H9 (cell line): Measurements from ENCODE around the gene NUTF2. TPM values are rescaled to one million over a fixed set of nuclear protein-coding genes. Genes with fewer than 3 reads are reported as not detected.

Experiments used
- DNase-seq: peaks from one replicate; pipeline ENCODE4 v3.0.0-alpha.2; 2017
- H2AFZ ChIP-seq: one replicate; pipeline ENCODE4 v1.6.1; 2013; ENCODE audit warnings: mild to moderate bottlenecking, low read length, control low read depth, moderate library complexity
- H2AK5ac ChIP-seq: 2 replicates; pipeline ENCODE4 v1.6.1; 2013; ENCODE audit warnings: low read length, control low read depth, mixed read lengths; ENCODE audit not compliant: insufficient read length
- H2BK120ac ChIP-seq: one replicate; pipeline ENCODE4 v1.6.1; 2013; ENCODE audit warnings: low read depth, mild to moderate bottlenecking, low read length, control low read depth, inconsistent platforms; ENCODE audit not compliant: poor library complexity, severe bottlenecking
- H2BK12ac ChIP-seq: 2 replicates; pipeline ENCODE4 v1.6.1; 2013; ENCODE audit warnings: low read length, control low read depth, mixed read lengths, low read depth; ENCODE audit not compliant: insufficient read length
- H2BK15ac ChIP-seq: 2 replicates; pipeline ENCODE4 v1.6.1; 2013; ENCODE audit warnings: low read depth, low read length, control low read depth
- H2BK20ac ChIP-seq: one replicate; pipeline ENCODE4 v1.6.1; 2013; ENCODE audit warnings: low read depth, mild to moderate bottlenecking, low read length, control low read depth, inconsistent platforms; ENCODE audit not compliant: poor library complexity, severe bottlenecking
- H2BK5ac ChIP-seq: 2 replicates; pipeline ENCODE4 v1.6.1; 2013; ENCODE audit warnings: low read length, control low read depth, mixed read lengths; ENCODE audit not compliant: insufficient read length
- H3K14ac ChIP-seq: 2 replicates; pipeline ENCODE4 v1.6.1; 2013; ENCODE audit warnings: low read length, control low read depth; ENCODE audit not compliant: insufficient read depth
- H3K18ac ChIP-seq: 2 replicates; pipeline ENCODE4 v1.6.1; 2013; ENCODE audit warnings: low read depth, mild to moderate bottlenecking, mixed read lengths, low read length, control low read depth; ENCODE audit not compliant: insufficient read length
- H3K23ac ChIP-seq: 2 replicates; pipeline ENCODE4 v1.6.1; 2013; ENCODE audit warnings: low read length, control low read depth, mixed read lengths, low read depth; ENCODE audit not compliant: insufficient read length
- H3K23me2 ChIP-seq: 2 replicates; pipeline ENCODE4 v1.6.1; 2013; ENCODE audit warnings: low read depth, mild to moderate bottlenecking, mixed read lengths, low read length, control low read depth; ENCODE audit not compliant: insufficient read length, poor library complexity, severe bottlenecking
- H3K27ac ChIP-seq: 2 replicates; pipeline ENCODE4 v1.5.1; 2013; ENCODE audit warnings: low read length, control low read depth, mixed read lengths, low read depth; ENCODE audit not compliant: insufficient read length
- H3K27me3 ChIP-seq: 2 replicates; pipeline ENCODE4 v1.6.1; 2013; ENCODE audit warnings: low read length, control low read depth, inconsistent platforms; ENCODE audit not compliant: insufficient read depth
- H3K4ac ChIP-seq: 2 replicates; pipeline ENCODE4 v1.6.1; 2013; ENCODE audit warnings: low read depth, mild to moderate bottlenecking, control low read depth, inconsistent platforms, low read length, moderate library complexity
- H3K4me1 ChIP-seq: 2 replicates; pipeline ENCODE4 v1.6.1; 2013; ENCODE audit warnings: low read length, control low read depth, inconsistent platforms; ENCODE audit not compliant: insufficient read depth
- H3K4me2 ChIP-seq: 2 replicates; pipeline ENCODE4 v1.6.1; 2013; ENCODE audit warnings: low read length, control low read depth, mixed read lengths; ENCODE audit not compliant: insufficient read length, insufficient read depth
- H3K56ac ChIP-seq: 2 replicates; pipeline ENCODE4 v1.6.1; 2013; ENCODE audit warnings: low read depth, mild to moderate bottlenecking, mixed read lengths, low read length, control low read depth; ENCODE audit not compliant: insufficient read length
- H3K79me1 ChIP-seq: 2 replicates; pipeline ENCODE4 v1.6.1; 2013; ENCODE audit warnings: low read depth, mild to moderate bottlenecking, moderate library complexity, low read length, control low read depth, inconsistent platforms; ENCODE audit not compliant: insufficient read depth, poor library complexity, severe bottlenecking
- H3K79me2 ChIP-seq: 2 replicates; pipeline ENCODE4 v1.6.1; 2013; ENCODE audit warnings: low read length, control low read depth, inconsistent platforms; ENCODE audit not compliant: insufficient read depth
- H3K9ac ChIP-seq: 2 replicates; pipeline ENCODE4 v1.6.1; 2013; ENCODE audit warnings: low read length, control low read depth, mixed read lengths; ENCODE audit not compliant: insufficient read length; ENCODE audit errors: extremely low read depth
- H3K9me3 ChIP-seq: one replicate; pipeline ENCODE4 v1.6.1; 2013; ENCODE audit warnings: low read depth, low read length, inconsistent platforms; ENCODE audit not compliant: control insufficient read depth
- H3T11ph ChIP-seq: one replicate; pipeline ENCODE4 v1.6.1; 2013; ENCODE audit warnings: mild to moderate bottlenecking, low read length, control low read depth, inconsistent platforms
- H4K20me1 ChIP-seq: one replicate; pipeline ENCODE4 v1.6.1; 2013; ENCODE audit not compliant: control insufficient read depth, insufficient read length, insufficient read depth
- H4K5ac ChIP-seq: 2 replicates; pipeline ENCODE4 v1.6.1; 2013; ENCODE audit warnings: low read depth, mild to moderate bottlenecking, mixed read lengths, low read length, control low read depth; ENCODE audit not compliant: insufficient read length
- H4K8ac ChIP-seq: replicated peaks from 2 replicates; pipeline ENCODE4 v1.6.1; 2013; ENCODE audit warnings: low read length, control low read depth, mixed read lengths, low read depth; ENCODE audit not compliant: insufficient read length
- H4K91ac ChIP-seq: 2 replicates; pipeline ENCODE4 v1.6.1; 2013; ENCODE audit warnings: low read depth, mild to moderate bottlenecking, moderate library complexity, mixed read lengths, low read length, control low read depth; ENCODE audit not compliant: insufficient read length
- H3K27ac Mint-ChIP-seq, 3 experiments: 2 replicates in 2 of 3; 3 replicates in 1 of 3; pipeline ENCODE4 v1.8.0; 2020 to 2021; ENCODE audit warnings: mixed read lengths in 3 of 3, mild to moderate bottlenecking in 1 of 3, moderate library complexity in 1 of 3
- H3K27me3 Mint-ChIP-seq: 2 replicates; pipeline ENCODE4 v1.8.0; 2021; ENCODE audit warnings: low read depth, mild to moderate bottlenecking, moderate library complexity, mixed read lengths
- H3K36me3 Mint-ChIP-seq, 3 experiments: 2 replicates in 2 of 3; 3 replicates in 1 of 3; pipeline ENCODE4 v1.8.0; 2020 to 2021; ENCODE audit warnings: low read depth in 3 of 3, mixed read lengths in 3 of 3; ENCODE audit not compliant: insufficient read depth in 1 of 3
- H3K4me1 Mint-ChIP-seq, 2 experiments: 2 replicates each; pipeline ENCODE4 v1.8.0; 2020; ENCODE audit warnings: mixed read lengths in 2 of 2
- H3K4me3 Mint-ChIP-seq, 2 experiments: 2 replicates in 1 of 2; 3 replicates in 1 of 2; pipeline ENCODE4 v1.8.0; 2020 to 2021; ENCODE audit warnings: mild to moderate bottlenecking in 2 of 2, mixed read lengths in 2 of 2, moderate library complexity in 1 of 2
- H3K9me3 Mint-ChIP-seq, 2 experiments: 2 replicates in 1 of 2; 3 replicates in 1 of 2; pipeline ENCODE4 v1.8.0; 2020; ENCODE audit warnings: mild to moderate bottlenecking in 2 of 2, mixed read lengths in 2 of 2, moderate library complexity in 1 of 2
- WGBS: extraction: QIAGEN DNeasy Blood & Tissue Kit; methylation state at CpG from one replicate; pipeline ENCODE4 v1.1.7; 2013; ENCODE audit warnings: missing lambda C conversion rate, low lambda C conversion rate, mixed read lengths; ENCODE audit not compliant: insufficient read length; ENCODE audit errors: extremely low coverage; 5-methylcytosine and 5-hydroxymethylcytosine counted together
- total RNA-seq: library from RNA; stranded (reverse); gene quantifications from 2 replicates; pipeline ENCODE4 v1.2.1, GENCODE V29; 2021
- TF ChIP-seq, protein P1 (sequence below): fragments of 200-600 bp; sonication (generic); conservative IDR thresholded peaks from 3 replicates; pipeline ENCODE4 v1.8.0; 2021; ENCODE audit warnings: antibody characterized with exemption, mild to moderate bottlenecking

The NUTF2 gene
- total RNA-seq, 1 experiment from 2014 or later, result 198 TPM

DNA sequence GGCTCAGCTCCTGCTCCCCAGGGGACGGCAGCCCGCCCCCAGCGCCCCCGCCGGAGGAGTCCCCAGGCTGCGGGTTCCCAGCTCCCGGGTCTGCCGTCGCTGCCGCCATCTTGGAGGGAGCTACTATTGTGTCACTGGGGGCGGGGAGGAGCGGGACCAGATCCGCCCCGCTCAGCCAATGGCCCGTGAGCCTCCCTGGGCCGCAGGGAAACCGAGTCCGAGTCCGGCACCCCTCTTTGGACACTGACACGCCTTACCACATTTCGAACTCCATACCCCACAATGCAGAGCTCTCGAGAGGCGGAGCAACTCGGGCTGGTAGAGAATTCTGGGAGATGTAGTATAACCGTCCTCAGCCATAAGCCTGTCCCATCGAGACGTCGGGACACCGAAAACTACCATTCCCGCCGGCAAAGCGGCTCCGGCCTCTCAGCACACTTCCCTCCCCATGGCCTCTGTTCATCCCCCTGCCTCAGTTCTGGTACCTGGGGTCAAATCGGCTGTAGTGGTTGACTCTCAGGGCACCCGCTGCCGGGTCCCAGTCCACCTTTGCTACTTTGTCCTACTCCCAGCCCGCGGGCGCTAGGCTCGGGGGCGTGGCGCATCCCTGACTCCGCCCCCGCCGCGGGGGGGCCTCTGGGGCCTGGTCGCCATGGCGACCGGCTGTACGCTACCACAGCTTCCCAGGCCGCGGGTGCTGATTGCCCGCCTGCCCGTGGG is 40.1 kb upstream of the NUTF2 start, which contains the start of the genes RANBP10 and TSNAXIP1:
TSS of gene RANBP10 (minus strand) at position 133 of the 720 bp plus-strand sequence. CDS start at position 109, 24 bp downstream.
TSS of gene TSNAXIP1 (plus strand) at position 462 of the 720 bp plus-strand sequence. CDS start 261 bp downstream, outside the sequence.
- peak within 1 kb of the TSS; percentile 80 for H3K9ac ChIP-seq
- Mint-ChIP-seq H3K4me3 (peak within 1 kb of the TSS; percentile 92 to 94), H3K27me3 (no peaks in the 10 kb centered on the region), H3K27ac (peak within 1 kb of the TSS; percentile 91 to 100 (median 99)), H3K9me3 (no peaks in the 10 kb centered on the region), H3K36me3 (peaks cover 11 to 32% (median 21%) of the 10 kb centered on the region in 3 experiments; a peak in 6 of 7 replicates), H3K4me1 (peaks cover 10 to 14% of the 10 kb centered on the region in 2 experiments)
- WGBS, result no CpG with 5 or more reads among the region's 54 CpGs
- H4K91ac ChIP-seq, result no peak within 1 kb of the TSS
- H2BK120ac ChIP-seq, result no peak within 1 kb of the TSS
- H2BK20ac ChIP-seq, result no peak within 1 kb of the TSS
- H4K20me1 ChIP-seq, result no peaks in the 10 kb centered on the region
- DNase-seq, result peak; percentile 99
- no peak within 1 kb of the TSS for H2BK5ac ChIP-seq
- no peak within 1 kb of the TSS for H2AK5ac ChIP-seq
- H3K27ac ChIP-seq, result no peak within 1 kb of the TSS
- peaks cover 2% of the 10 kb centered on the region; the same call in 1 of the 2 replicates for H3K79me2 ChIP-seq
- H4K5ac ChIP-seq, result no peak within 1 kb of the TSS
- no peak within 1 kb of the TSS for H3K4ac ChIP-seq
- H3K4me1 ChIP-seq, result 0 out of 2 replicates have a peak, but pooled peaks cover 3% of the 10 kb centered on the region
- no peaks in the 10 kb centered on the region for H3K27me3 ChIP-seq
- no peak within 1 kb of the TSS for H2BK12ac ChIP-seq
- H3K56ac ChIP-seq, result no peak within 1 kb of the TSS
- H3K23ac ChIP-seq, result no peak within 1 kb of the TSS
- peaks cover 3% of the 10 kb centered on the region for H3K79me1 ChIP-seq
- H3K4me2 ChIP-seq, result peak within 1 kb of the TSS; percentile 88
- no peak within 1 kb of the TSS for H2AFZ ChIP-seq
- H3T11ph ChIP-seq, result no peak within 1 kb of the TSS
- no peaks in the 10 kb centered on the region for H3K9me3 ChIP-seq
- TF ChIP-seq, protein P1, sequence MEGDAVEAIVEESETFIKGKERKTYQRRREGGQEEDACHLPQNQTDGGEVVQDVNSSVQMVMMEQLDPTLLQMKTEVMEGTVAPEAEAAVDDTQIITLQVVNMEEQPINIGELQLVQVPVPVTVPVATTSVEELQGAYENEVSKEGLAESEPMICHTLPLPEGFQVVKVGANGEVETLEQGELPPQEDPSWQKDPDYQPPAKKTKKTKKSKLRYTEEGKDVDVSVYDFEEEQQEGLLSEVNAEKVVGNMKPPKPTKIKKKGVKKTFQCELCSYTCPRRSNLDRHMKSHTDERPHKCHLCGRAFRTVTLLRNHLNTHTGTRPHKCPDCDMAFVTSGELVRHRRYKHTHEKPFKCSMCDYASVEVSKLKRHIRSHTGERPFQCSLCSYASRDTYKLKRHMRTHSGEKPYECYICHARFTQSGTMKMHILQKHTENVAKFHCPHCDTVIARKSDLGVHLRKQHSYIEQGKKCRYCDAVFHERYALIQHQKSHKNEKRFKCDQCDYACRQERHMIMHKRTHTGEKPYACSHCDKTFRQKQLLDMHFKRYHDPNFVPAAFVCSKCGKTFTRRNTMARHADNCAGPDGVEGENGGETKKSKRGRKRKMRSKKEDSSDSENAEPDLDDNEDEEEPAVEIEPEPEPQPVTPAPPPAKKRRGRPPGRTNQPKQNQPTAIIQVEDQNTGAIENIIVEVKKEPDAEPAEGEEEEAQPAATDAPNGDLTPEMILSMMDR, result no peak
- peaks cover 7% of the 10 kb centered on the region for H3K23me2 ChIP-seq
- H4K8ac ChIP-seq, result no peak within 1 kb of the TSS
- peak within 1 kb of the TSS; percentile 52 for H3K18ac ChIP-seq
- peak within 1 kb of the TSS; percentile 49; the same call in 1 of the 2 replicates for H3K14ac ChIP-seq
- no peak within 1 kb of the TSS for H2BK15ac ChIP-seq
